K562 (cell line): ENCODE results near the gene RLN1.

Experiments
- CXXC5 ChIP-seq: fragments of 250-450 bp; sonication (Bioruptor Pico); IDR thresholded peaks from 2 replicates; pipeline ENCODE4 v1.8.0; 2022; ENCODE audit warnings: inconsistent platforms, mild to moderate bottlenecking, moderate library complexity
- GABPA ChIP-seq: fragments of 200-800 bp; sonication (Bioruptor generic); conservative IDR thresholded peaks from 2 replicates; pipeline ENCODE4 v1.6.1; 2016; ENCODE audit warnings: low read depth, missing genetic modification characterization, missing compliant biosample characterization
- NFYB ChIP-seq: IDR thresholded peaks from 2 replicates; pipeline ENCODE4 v1.6.1; 2011; ENCODE audit warnings: mild to moderate bottlenecking, moderate library complexity; ENCODE audit not compliant: insufficient read length; ENCODE audit errors: extremely low read depth
- NRF1 ChIP-seq, 2 experiments: fragments of 450-650 bp; IDR thresholded peaks in 1 of 2; conservative IDR thresholded peaks in 1 of 2; 2 replicates each; pipeline ENCODE4 v1.6.1; 2014; ENCODE audit warnings: mild to moderate bottlenecking in 2 of 2
- SMARCB1 ChIP-seq: IDR thresholded peaks from 2 replicates; pipeline ENCODE4 v1.6.1; 2011; ENCODE audit warnings: improper control_type of control experiment, low read depth; ENCODE audit not compliant: insufficient read length
- ZNF232 ChIP-seq: sonication (generic); formaldehyde crosslinking; IDR thresholded peaks from 2 replicates; pipeline ENCODE4 v1.8.0; 2022; ENCODE audit warnings: mild to moderate bottlenecking, missing genetic modification reagents
- ZNF274 ChIP-seq: IDR thresholded peaks from 2 replicates; pipeline ENCODE4 v1.6.1; 2011; ENCODE audit warnings: low read depth, mild to moderate bottlenecking, low read length, moderate library complexity, borderline replicate concordance
- TF ChIP-seq, protein P1 (sequence below), 2 experiments: IDR thresholded peaks in 1 of 2; conservative IDR thresholded peaks in 1 of 2; 2 replicates each; pipeline ENCODE4 v1.6.1; 2016; ENCODE audit warnings: low read depth in 2 of 2, mild to moderate bottlenecking in 1 of 2, missing compliant biosample characterization in 1 of 2, missing genetic modification characterization in 1 of 2, moderate library complexity in 1 of 2

DNA sequence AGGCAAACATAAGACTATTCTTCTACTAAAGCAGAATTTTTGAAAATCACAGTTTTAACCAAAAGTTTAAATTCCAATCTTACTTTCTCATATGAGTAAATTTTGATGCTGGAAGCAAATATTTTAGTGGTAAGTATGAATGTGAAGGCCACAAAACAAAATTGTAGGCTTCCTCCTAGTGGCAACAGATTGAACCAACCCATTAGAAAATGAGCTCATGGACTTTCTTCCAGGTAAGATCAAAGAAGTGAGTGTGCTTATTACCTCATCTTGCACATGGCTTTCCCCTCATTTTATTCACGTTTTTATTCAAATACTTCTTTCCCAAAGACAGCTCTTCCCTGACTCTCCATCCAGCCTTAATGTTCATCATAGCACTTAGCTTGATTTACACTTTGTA, 18.6 kb downstream of the RLN1 start:
- no peak for TF ChIP-seq ZNF232 (CRISPR knock-in tag)
- TF ChIP-seq NFYB = no peak
- TF ChIP-seq SMARCB1 = no peak
- TF ChIP-seq CXXC5 (CRISPR knock-in tag) = no peak
- TF ChIP-seq NRF1 (conservative IDR thresholded peaks at IDR 0.05 in 1 of 2, IDR thresholded peaks at IDR 0.05 in 1 of 2) = no peak
- TF ChIP-seq ZNF274 = no peak
- TF ChIP-seq, protein P1, sequence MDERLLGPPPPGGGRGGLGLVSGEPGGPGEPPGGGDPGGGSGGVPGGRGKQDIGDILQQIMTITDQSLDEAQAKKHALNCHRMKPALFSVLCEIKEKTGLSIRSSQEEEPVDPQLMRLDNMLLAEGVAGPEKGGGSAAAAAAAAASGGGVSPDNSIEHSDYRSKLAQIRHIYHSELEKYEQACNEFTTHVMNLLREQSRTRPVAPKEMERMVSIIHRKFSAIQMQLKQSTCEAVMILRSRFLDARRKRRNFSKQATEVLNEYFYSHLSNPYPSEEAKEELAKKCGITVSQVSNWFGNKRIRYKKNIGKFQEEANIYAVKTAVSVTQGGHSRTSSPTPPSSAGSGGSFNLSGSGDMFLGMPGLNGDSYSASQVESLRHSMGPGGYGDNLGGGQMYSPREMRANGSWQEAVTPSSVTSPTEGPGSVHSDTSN (CRISPR knock-in tag; IDR thresholded peaks at IDR 0.05; ENCODE audit: low read depth) = no peak
- TF ChIP-seq, protein P1 (tag; conservative IDR thresholded peaks at IDR 0.05; ENCODE audit: low read depth) = no peak
- no peak for TF ChIP-seq GABPA
